LNCAP (cell line): ENCODE measurements around the gene MYO16.

Experiments used
- TF ChIP-seq, protein P1 (sequence below): fragments of 450-650 bp; IDR thresholded peaks from 2 replicates; pipeline ENCODE4 v1.5.1; 2017; ENCODE audit warnings: mild to moderate bottlenecking

Gene MYO16

DNA sequence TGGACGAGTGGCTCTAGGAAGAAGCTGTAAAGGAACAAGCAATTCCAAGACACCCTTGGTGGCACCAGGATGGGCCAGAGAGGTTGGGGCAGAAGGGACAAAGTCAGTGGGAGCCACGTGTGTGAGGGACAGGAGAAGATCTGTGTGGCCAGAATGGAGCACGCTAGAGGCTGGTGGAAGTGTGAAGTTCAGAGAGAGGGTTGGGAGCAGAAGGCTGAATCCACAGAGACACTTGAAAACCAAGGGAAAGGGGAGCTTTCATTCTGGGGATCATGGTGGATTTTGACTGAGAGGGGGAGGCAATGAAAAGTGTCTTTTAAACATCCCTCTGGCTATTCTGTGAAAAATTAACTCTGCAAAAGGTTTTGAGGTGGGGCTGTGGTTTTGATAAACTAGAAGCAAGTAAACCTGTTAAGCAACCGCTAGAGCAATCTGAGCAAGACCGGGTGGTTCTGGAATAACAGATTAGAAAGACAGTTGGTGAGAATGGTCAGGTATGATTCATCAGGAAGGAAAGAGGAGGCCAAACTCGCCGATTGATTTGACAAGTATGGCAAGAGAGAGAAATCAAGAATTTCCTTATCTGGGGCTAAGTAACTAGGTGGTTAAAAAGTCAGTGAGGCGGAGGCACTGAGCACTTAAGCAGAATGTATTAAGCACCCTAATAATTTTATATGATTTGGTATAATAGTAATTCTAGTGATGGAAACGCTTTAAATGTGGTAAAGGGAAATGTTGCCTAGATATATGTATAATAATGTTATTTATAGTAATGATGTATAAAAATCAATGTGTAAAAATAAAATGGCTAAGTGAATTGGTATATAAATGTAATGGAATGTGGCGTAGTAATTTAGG lies 140.0 kb downstream of the MYO16 start:
- TF ChIP-seq, protein P1, sequence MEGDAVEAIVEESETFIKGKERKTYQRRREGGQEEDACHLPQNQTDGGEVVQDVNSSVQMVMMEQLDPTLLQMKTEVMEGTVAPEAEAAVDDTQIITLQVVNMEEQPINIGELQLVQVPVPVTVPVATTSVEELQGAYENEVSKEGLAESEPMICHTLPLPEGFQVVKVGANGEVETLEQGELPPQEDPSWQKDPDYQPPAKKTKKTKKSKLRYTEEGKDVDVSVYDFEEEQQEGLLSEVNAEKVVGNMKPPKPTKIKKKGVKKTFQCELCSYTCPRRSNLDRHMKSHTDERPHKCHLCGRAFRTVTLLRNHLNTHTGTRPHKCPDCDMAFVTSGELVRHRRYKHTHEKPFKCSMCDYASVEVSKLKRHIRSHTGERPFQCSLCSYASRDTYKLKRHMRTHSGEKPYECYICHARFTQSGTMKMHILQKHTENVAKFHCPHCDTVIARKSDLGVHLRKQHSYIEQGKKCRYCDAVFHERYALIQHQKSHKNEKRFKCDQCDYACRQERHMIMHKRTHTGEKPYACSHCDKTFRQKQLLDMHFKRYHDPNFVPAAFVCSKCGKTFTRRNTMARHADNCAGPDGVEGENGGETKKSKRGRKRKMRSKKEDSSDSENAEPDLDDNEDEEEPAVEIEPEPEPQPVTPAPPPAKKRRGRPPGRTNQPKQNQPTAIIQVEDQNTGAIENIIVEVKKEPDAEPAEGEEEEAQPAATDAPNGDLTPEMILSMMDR = no peak

DNA sequence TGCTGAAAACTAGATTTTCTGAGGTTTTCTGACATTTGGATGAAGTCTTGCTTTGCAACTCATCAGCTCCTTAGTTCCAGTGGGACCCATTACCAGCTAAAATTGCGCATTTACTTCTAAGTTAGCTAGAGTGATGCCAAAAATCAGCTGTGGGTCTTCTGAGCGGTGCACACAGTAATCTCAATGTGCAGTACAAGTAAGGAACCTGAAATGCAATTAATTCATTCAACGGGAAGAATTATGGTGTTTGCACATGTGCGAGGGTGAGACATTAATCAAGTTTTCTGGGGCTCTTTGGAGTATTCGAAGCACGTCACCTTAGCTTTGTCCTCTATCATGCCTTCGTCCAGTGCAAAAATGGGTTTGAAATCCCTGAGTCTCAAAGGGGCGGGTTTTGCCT lies 146.2 kb downstream of the MYO16 start:
- TF ChIP-seq, protein P1 = no peak

DNA sequence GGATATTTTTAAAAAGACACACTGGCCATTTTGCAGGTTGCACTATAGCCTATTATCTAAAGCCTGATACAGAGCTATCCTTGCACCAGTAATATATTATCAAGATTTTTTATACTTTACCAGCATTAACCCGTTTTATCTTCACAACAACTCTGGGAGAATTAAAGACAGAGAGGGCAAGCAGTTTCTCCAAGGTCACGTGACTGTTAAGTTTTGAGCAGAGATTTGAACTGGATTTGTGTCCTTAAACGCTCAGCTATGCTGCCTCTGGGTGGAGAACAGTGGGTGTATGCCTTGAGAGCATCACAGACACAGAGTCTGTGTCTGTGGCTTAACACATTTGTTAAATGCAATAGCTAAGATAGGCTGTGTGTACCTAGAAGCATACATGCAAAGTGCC lies 147.2 kb downstream of the MYO16 start:
- TF ChIP-seq, protein P1 = no peak

DNA sequence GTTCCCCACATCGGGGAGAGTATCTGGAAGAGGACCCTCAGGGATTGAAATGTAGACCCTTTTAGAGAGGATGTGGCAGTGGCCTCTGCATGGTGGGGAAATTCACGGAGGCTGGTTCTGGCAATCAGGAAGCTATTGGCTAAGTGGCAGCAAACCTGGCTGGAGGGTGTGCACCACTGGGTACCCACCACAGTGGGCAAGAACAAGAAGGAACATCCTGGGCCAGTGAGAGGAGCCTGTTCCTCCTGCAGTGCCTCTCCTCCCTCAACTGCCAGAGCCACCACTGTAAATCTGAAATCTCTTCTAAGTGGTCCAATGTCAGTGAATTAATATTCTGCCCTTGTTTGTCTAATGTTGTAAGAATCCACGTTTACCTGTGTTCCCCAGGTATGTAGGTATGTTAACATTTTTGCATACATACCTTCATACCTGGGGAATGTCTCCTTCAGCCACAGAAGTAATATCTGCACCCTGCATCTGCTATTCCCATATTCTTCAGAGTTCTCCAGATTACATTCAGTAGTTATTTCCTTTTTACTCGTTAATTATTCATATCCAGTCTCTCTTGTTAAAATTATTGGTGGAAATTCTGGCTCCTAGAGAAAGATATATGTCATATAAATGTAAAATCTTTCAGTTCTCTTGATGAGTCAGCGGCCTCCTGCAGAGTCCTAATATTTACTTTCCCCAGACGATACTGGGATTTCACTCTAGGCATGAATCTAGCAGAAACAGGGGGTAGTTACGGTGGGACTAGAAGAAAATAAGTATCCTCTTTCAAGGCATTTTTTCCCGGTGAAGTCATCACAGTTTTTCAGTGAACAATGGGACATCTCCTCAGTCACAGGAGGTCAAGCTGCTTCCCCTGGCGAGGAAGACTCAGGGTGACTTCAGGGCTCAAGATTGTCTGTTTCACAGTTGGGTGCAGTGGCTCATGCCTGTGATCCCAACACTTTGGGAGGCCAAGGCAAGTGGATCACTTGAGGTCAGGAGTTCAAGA lies 148.3 kb downstream of the MYO16 start:
- TF ChIP-seq, protein P1 = no peak

DNA sequence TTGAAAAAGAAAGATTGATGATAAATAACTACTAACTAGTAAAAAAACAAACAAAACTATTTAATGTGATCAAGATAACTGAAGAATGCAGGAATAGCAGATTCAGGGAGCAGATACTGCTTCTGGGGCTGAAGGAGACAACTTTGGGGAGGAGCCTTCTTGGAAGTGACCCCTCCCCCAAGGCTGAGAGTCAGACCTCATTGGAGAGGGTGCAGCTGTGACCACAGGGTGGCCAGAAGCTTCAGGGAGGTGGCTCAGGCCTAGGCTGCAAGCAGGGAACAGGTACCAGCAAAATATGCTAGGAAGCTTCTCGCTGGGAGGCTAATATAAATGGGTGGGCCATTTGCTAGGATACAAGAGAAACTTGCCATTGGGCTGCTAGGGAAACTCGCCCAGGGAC lies 149.9 kb downstream of the MYO16 start:
- TF ChIP-seq, protein P1 = no peak

DNA sequence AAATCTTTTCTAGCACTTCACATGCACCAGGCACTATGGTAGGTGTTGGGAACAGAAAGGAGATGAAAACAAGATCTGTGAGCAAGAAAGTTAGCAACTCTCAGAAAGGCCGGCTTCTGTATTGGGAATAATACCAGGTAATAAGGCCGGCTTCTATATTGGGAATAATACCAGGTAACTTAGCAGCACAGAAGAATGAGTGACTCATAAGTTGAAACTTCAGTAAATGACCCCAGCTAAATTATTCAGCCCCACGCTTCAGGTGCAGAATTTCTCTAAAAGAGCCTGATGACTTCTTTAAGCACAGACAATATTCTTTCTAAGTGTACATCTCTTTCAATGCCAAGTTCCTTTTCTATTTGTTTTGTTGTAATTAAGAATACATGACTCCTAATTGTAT lies 151.3 kb downstream of the MYO16 start:
- TF ChIP-seq, protein P1 = no peak

DNA sequence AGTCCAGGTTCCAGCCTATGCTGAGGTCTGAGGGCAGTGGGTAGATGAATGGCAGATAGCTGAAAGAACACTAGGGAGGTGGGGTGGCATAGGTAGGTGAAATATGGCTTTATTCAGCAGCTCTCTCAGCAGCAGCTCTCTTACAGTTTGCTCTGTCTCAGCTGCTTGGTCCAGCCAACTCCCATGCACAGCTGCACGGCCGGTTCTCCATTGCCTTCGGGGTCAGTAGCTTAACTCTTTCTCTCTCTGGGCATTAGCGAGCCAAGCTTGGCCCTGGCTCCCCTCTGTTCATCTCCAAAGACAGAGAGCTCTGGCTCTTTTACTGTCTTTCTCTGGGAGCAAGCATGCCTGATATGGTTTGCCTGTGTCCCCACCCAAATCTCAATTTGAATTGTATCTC lies 151.9 kb downstream of the MYO16 start:
- TF ChIP-seq, protein P1 = no peak
